Measurements from ENCODE around the gene SOX21. TPM values are rescaled to one million over a fixed set of nuclear protein-coding genes. Genes with fewer than 3 reads are reported as not detected.

The SOX21 gene
- total RNA-seq, 1 donor from 2014 or later, result not detected

GRCh38 chr13:94700051-94700535, 12.3 kb downstream of the SOX21 start:
- no peak overlapping the region for H3K27ac Mint-ChIP-seq (ENCODE audit: unreplicated experiment)
- no peak overlapping the region for H3K4me3 Mint-ChIP-seq (ENCODE audit: unreplicated experiment)
- no peaks in the 10 kb centered on the region for H3K4me1 Mint-ChIP-seq (ENCODE audit: unreplicated experiment)
- H3K27me3 Mint-ChIP-seq (ENCODE audit: unreplicated experiment), result peaks cover 88% of the 10 kb centered on the region
- H3K36me3 Mint-ChIP-seq (ENCODE audit: unreplicated experiment), result no peaks in the 10 kb centered on the region
- H3K9me3 Mint-ChIP-seq (ENCODE audit: unreplicated experiment), result no peaks in the 10 kb centered on the region
- no peak for TF ChIP-seq CTCF (IDR thresholded peaks at IDR 0.05)
- no peak for DNase-seq (ENCODE audit: extremely low spot score, unreplicated experiment)

GRCh38 chr13:94696171-94696570, 16.2 kb downstream of the SOX21 start:
- Mint-ChIP-seq H3K4me3 (ENCODE audit: unreplicated experiment) (no peak overlapping the region), H3K27me3 (ENCODE audit: unreplicated experiment) (peaks cover 76% of the 10 kb centered on the region), H3K9me3 (ENCODE audit: unreplicated experiment) (no peaks in the 10 kb centered on the region), H3K27ac (ENCODE audit: unreplicated experiment) (no peak overlapping the region), H3K36me3 (ENCODE audit: unreplicated experiment) (no peaks in the 10 kb centered on the region), H3K4me1 (ENCODE audit: unreplicated experiment) (no peaks in the 10 kb centered on the region)
- DNase-seq (ENCODE audit: extremely low spot score, unreplicated experiment), result no peak
- no peak for TF ChIP-seq CTCF (IDR thresholded peaks at IDR 0.05)

- Mint-ChIP-seq H3K27me3 (ENCODE audit: unreplicated experiment) (peaks cover 68% of the 10 kb centered on the region), H3K4me1 (ENCODE audit: unreplicated experiment) (no peaks in the 10 kb centered on the region), H3K27ac (ENCODE audit: unreplicated experiment) (no peak overlapping the region), H3K36me3 (ENCODE audit: unreplicated experiment) (no peaks in the 10 kb centered on the region), H3K4me3 (ENCODE audit: unreplicated experiment) (no peak overlapping the region), H3K9me3 (ENCODE audit: unreplicated experiment) (no peaks in the 10 kb centered on the region)
- DNase-seq (ENCODE audit: extremely low spot score, unreplicated experiment), result no peak
- no peak for TF ChIP-seq CTCF (IDR thresholded peaks at IDR 0.05)
Observed at GRCh38 chr13:94692030-94692429, 20.3 kb downstream of the SOX21 start.

GRCh38 chr13:94683409-94683808, 28.9 kb downstream of the SOX21 start:
- Mint-ChIP-seq H3K4me1 (ENCODE audit: unreplicated experiment) (no peaks in the 10 kb centered on the region), H3K27me3 (ENCODE audit: unreplicated experiment) (peaks cover 51% of the 10 kb centered on the region), H3K36me3 (ENCODE audit: unreplicated experiment) (no peaks in the 10 kb centered on the region), H3K9me3 (ENCODE audit: unreplicated experiment) (peaks cover 5% of the 10 kb centered on the region), H3K27ac (ENCODE audit: unreplicated experiment) (no peak overlapping the region), H3K4me3 (ENCODE audit: unreplicated experiment) (no peak overlapping the region)
- no peak for DNase-seq (ENCODE audit: extremely low spot score, unreplicated experiment)
- no peak for TF ChIP-seq CTCF (IDR thresholded peaks at IDR 0.05)

GRCh38 chr13:94682229-94682628, 30.1 kb downstream of the SOX21 start:
- no peak for DNase-seq (ENCODE audit: extremely low spot score, unreplicated experiment)
- Mint-ChIP-seq H3K36me3 (ENCODE audit: unreplicated experiment) (no peaks in the 10 kb centered on the region), H3K9me3 (ENCODE audit: unreplicated experiment) (peaks cover 5% of the 10 kb centered on the region), H3K27me3 (ENCODE audit: unreplicated experiment) (peaks cover 52% of the 10 kb centered on the region), H3K4me1 (ENCODE audit: unreplicated experiment) (no peaks in the 10 kb centered on the region), H3K4me3 (ENCODE audit: unreplicated experiment) (no peak overlapping the region), H3K27ac (ENCODE audit: unreplicated experiment) (no peak overlapping the region)
- no peak for TF ChIP-seq CTCF (IDR thresholded peaks at IDR 0.05)
